Measurements from ENCODE around the gene SAMD11. TPM values are rescaled to one million over a fixed set of nuclear protein-coding genes. Genes with fewer than 3 reads are reported as not detected.
"Not testable (repeated sequence)": the region's sequence is repeated elsewhere in the genome, so short reads cannot be mapped to it uniquely, and the experiment has no call there.

SAMD11 gene
- total and polyA plus RNA-seq, 2 donors (not counting 1 experiment from before 2014, with no cell fraction given): not detected

DNA sequence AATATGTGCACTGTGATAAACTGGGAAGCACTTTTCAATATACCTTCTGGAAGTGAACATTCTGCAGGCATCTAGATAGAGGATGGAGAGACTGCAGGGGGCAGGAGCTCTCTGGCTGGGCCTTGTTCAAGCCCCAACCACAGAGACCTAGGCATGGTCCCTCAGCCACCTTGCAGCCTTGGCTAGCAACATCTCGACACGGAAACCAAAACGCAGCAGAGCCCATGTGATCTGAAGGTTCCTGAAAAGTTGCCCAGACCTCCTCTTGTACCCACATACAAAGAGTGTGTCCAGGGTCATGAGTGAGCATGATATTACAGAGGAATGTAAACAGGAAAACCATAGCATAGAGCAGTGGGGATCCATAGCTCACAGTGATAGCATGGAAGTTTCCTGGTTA, 33.1 kb upstream of the SAMD11 start:
- Mint-ChIP-seq H3K9me3 (ENCODE audit: insufficient read depth) (no peaks in the 10 kb centered on the region), H3K27me3 (peaks cover 48% of the 10 kb centered on the region), H3K27ac (no peak overlapping the region), H3K4me1 (no peaks in the 10 kb centered on the region), H3K4me3 (no peak overlapping the region)
- intact Hi-C loops (cut with micrococcal nuclease): no loop called here
- Histone ChIP-seq H3K9ac (ENCODE audit: low read length) (no peak overlapping the region), H3K79me2 (ENCODE audit: control insufficient read depth, insufficient read depth, low read length) (no peaks in the 10 kb centered on the region), H3K4me3 (ENCODE audit: control extremely low read depth in 1 of 5, extremely low read depth in 1 of 5, insufficient read depth in 1 of 5, low read depth in 2 of 5, low read length in 4 of 5) (no peak overlapping the region), H3K4me2 (replicated peaks; ENCODE audit: low read depth, low read length, poor library complexity, severe bottlenecking) (no peak overlapping the region), H2AFZ (ENCODE audit: insufficient read depth, low read depth, low read length, poor library complexity, severe bottlenecking) (no peak overlapping the region), H3K27me3 (replicated peaks in 1 of 4; ENCODE audit: control extremely low read depth in 1 of 4, control insufficient read depth in 3 of 4, insufficient read depth in 4 of 4, low read length in 3 of 4) (peaks cover 0 to 33% (median 6%) of the 10 kb centered on the region in 4 experiments), H3K4me1 (ENCODE audit: control insufficient read depth in 2 of 2, insufficient read depth in 2 of 2, low read length in 2 of 2) (no peaks in the 10 kb centered on the region), H3K36me3 (replicated peaks in 1 of 2; ENCODE audit: control extremely low read depth in 1 of 2, control insufficient read depth in 1 of 2, extremely low read depth in 1 of 2, insufficient read depth in 2 of 2, low read length in 1 of 2) (no peaks in the 10 kb centered on the region), H3K27ac (ENCODE audit: low read length in 2 of 2) (no peak overlapping the region), H4K20me1 (ENCODE audit: control insufficient read depth, insufficient read depth, low read length, poor library complexity, severe bottlenecking) (no peaks in the 10 kb centered on the region), H3K9me3 (ENCODE audit: control extremely low read depth in 1 of 3, control insufficient read depth in 2 of 3, insufficient read depth in 1 of 3, low read length in 2 of 3) (peaks cover 0 to 7% (median 0%) of the 10 kb centered on the region in 3 donors)
- POLR2A ChIA-PET: no interaction called here
- no CpG with 5 or more reads among the region's 3 CpGs for WGBS (ENCODE audit: insufficient coverage)
- DNase-seq: no peak
- CTCF ChIA-PET: no interaction called here
- TF ChIP-seq, protein P1, sequence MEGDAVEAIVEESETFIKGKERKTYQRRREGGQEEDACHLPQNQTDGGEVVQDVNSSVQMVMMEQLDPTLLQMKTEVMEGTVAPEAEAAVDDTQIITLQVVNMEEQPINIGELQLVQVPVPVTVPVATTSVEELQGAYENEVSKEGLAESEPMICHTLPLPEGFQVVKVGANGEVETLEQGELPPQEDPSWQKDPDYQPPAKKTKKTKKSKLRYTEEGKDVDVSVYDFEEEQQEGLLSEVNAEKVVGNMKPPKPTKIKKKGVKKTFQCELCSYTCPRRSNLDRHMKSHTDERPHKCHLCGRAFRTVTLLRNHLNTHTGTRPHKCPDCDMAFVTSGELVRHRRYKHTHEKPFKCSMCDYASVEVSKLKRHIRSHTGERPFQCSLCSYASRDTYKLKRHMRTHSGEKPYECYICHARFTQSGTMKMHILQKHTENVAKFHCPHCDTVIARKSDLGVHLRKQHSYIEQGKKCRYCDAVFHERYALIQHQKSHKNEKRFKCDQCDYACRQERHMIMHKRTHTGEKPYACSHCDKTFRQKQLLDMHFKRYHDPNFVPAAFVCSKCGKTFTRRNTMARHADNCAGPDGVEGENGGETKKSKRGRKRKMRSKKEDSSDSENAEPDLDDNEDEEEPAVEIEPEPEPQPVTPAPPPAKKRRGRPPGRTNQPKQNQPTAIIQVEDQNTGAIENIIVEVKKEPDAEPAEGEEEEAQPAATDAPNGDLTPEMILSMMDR (IDR thresholded peaks at IDR 0.05): no peak
- no peak for TF ChIP-seq EZH2 (IDR thresholded peaks at IDR 0.05; ENCODE audit: borderline replicate concordance, insufficient read depth, low read depth, low read length, poor library complexity, severe bottlenecking)
- no peak for ATAC-seq (ENCODE audit: low read depth)

DNA sequence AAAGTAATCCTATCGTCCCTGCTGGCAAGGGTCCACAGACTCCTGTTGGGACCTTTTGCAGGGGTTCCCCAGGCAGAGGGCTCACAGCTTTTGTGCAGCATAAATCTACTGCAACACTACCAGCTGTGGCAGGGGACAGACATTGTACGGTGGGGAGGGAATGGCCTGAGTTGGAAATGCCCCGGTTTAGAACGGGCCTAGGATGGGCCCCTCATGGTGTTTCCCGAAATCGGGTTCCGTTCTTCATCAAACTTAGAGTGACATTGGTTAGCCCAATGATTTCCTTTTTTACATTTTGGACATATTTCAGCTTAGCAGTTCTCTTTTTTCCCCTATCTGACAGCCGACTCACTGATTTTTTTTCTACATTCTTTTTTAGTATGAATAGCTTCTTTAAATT, 26.5 kb upstream of the SAMD11 start:
- Mint-ChIP-seq H3K4me1 (peaks cover 8% of the 10 kb centered on the region), H3K27me3 (peaks cover 54% of the 10 kb centered on the region), H3K9me3 (ENCODE audit: insufficient read depth) (no peaks in the 10 kb centered on the region), H3K27ac (no peak overlapping the region), H3K4me3 (no peak overlapping the region)
- 3% methylated on average over 6 of the region's 8 CpGs for WGBS (ENCODE audit: insufficient coverage)
- H3K27me3 ChIP-seq (replicated peaks in 1 of 4; ENCODE audit: control extremely low read depth in 1 of 4, control insufficient read depth in 3 of 4, insufficient read depth in 4 of 4, low read length in 3 of 4): peaks cover 0 to 41% (median 12%) of the 10 kb centered on the region in 4 experiments
- H2AFZ ChIP-seq (ENCODE audit: insufficient read depth, low read depth, low read length, poor library complexity, severe bottlenecking): no peak overlapping the region
- peak; percentile 10 for DNase-seq
- no peak overlapping the region for H3K4me3 ChIP-seq (ENCODE audit: control extremely low read depth in 1 of 5, extremely low read depth in 1 of 5, insufficient read depth in 1 of 5, low read depth in 2 of 5, low read length in 4 of 5)
- no peak overlapping the region for H3K4me2 ChIP-seq (replicated peaks; ENCODE audit: low read depth, low read length, poor library complexity, severe bottlenecking)
- intact Hi-C loops (cut with micrococcal nuclease): no loop called here
- CTCF ChIA-PET: no interaction called here
- POLR2A ChIA-PET: no interaction called here
- no peak for ATAC-seq (ENCODE audit: low read depth)
- no peaks in the 10 kb centered on the region for H4K20me1 ChIP-seq (ENCODE audit: control insufficient read depth, insufficient read depth, low read length, poor library complexity, severe bottlenecking)
- H3K4me1 ChIP-seq (ENCODE audit: control insufficient read depth in 2 of 2, insufficient read depth in 2 of 2, low read length in 2 of 2): no peaks in the 10 kb centered on the region
- H3K9me3 ChIP-seq (ENCODE audit: control extremely low read depth in 1 of 3, control insufficient read depth in 2 of 3, insufficient read depth in 1 of 3, low read length in 2 of 3): peaks cover 0 to 8% (median 0%) of the 10 kb centered on the region in 3 donors
- H3K9ac ChIP-seq (ENCODE audit: low read length): no peak overlapping the region
- no peaks in the 10 kb centered on the region for H3K36me3 ChIP-seq (replicated peaks in 1 of 2; ENCODE audit: control extremely low read depth in 1 of 2, control insufficient read depth in 1 of 2, extremely low read depth in 1 of 2, insufficient read depth in 2 of 2, low read length in 1 of 2)
- H3K79me2 ChIP-seq (ENCODE audit: control insufficient read depth, insufficient read depth, low read length): no peaks in the 10 kb centered on the region
- TF ChIP-seq, protein P1 (IDR thresholded peaks at IDR 0.05): no peak
- no peak for TF ChIP-seq EZH2 (IDR thresholded peaks at IDR 0.05; ENCODE audit: borderline replicate concordance, insufficient read depth, low read depth, low read length, poor library complexity, severe bottlenecking)
- H3K27ac ChIP-seq (ENCODE audit: low read length in 2 of 2): no peak overlapping the region

DNA sequence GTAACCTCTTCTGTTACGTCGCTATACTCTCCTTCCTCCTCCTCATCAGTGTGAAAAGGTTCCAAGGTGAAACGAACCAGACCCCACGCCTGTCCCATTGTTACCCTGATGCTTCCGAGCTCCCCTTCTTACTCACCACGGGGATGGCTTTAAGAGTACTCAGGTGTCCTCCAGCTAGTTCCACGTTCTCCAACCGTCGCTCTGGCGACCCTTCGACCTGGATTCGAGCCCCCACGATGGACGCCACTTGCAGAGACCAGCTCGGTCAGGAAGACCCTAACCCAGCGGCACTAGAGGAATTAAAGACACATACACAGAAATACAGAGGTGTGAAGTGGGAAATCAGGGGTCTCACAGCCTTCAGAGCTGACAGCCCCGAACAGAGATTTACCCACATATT, 25.8 kb upstream of the SAMD11 start:
- H3K4me1 ChIP-seq (ENCODE audit: control insufficient read depth in 2 of 2, insufficient read depth in 2 of 2, low read length in 2 of 2); H3K27ac Mint-ChIP-seq; H3K79me2 ChIP-seq (ENCODE audit: control insufficient read depth, insufficient read depth, low read length); H3K4me3 Mint-ChIP-seq; H3K27ac ChIP-seq (ENCODE audit: low read length in 2 of 2); H3K4me3 ChIP-seq (ENCODE audit: control extremely low read depth in 1 of 5, extremely low read depth in 1 of 5, insufficient read depth in 1 of 5, low read depth in 2 of 5, low read length in 4 of 5); intact Hi-C loops (cut with micrococcal nuclease); H3K4me2 ChIP-seq (replicated peaks; ENCODE audit: low read depth, low read length, poor library complexity, severe bottlenecking); ATAC-seq (ENCODE audit: low read depth); H4K20me1 ChIP-seq (ENCODE audit: control insufficient read depth, insufficient read depth, low read length, poor library complexity, severe bottlenecking); CTCF ChIA-PET; H3K36me3 ChIP-seq (replicated peaks in 1 of 2; ENCODE audit: control extremely low read depth in 1 of 2, control insufficient read depth in 1 of 2, extremely low read depth in 1 of 2, insufficient read depth in 2 of 2, low read length in 1 of 2); H3K9me3 Mint-ChIP-seq (ENCODE audit: insufficient read depth); H3K9ac ChIP-seq (ENCODE audit: low read length); H2AFZ ChIP-seq (ENCODE audit: insufficient read depth, low read depth, low read length, poor library complexity, severe bottlenecking); DNase-seq; H3K4me1 Mint-ChIP-seq: not testable (repeated sequence)
- H3K27me3 Mint-ChIP-seq: peaks cover 54% of the 10 kb centered on the region
- whole genome bisulfite sequencing (ENCODE audit: insufficient coverage): 42% methylated on average over 8 of the region's 17 CpGs
- Histone ChIP-seq H3K27me3 (replicated peaks in 1 of 4; ENCODE audit: control extremely low read depth in 1 of 4, control insufficient read depth in 3 of 4, insufficient read depth in 4 of 4, low read length in 3 of 4) (peaks cover 0 to 41% (median 10%) of the 10 kb centered on the region in 4 experiments), H3K9me3 (ENCODE audit: control extremely low read depth in 1 of 3, control insufficient read depth in 2 of 3, insufficient read depth in 1 of 3, low read length in 2 of 3) (peaks cover 0 to 12% (median 0%) of the 10 kb centered on the region in 3 donors)
- POLR2A ChIA-PET: interaction anchor here (0.5 kb wide), 1 partner anchor 69 kb away, joined by 4 read pairs; no protein-coding TSS in a partner anchor
